ENCODE data around the gene ERI3. TPM values are rescaled to one million over a fixed set of nuclear protein-coding genes. Genes with fewer than 3 reads are reported as not detected.

ERI3 gene
- total RNA-seq, 1 experiment from 2014 or later, result 74.7 TPM

DNA sequence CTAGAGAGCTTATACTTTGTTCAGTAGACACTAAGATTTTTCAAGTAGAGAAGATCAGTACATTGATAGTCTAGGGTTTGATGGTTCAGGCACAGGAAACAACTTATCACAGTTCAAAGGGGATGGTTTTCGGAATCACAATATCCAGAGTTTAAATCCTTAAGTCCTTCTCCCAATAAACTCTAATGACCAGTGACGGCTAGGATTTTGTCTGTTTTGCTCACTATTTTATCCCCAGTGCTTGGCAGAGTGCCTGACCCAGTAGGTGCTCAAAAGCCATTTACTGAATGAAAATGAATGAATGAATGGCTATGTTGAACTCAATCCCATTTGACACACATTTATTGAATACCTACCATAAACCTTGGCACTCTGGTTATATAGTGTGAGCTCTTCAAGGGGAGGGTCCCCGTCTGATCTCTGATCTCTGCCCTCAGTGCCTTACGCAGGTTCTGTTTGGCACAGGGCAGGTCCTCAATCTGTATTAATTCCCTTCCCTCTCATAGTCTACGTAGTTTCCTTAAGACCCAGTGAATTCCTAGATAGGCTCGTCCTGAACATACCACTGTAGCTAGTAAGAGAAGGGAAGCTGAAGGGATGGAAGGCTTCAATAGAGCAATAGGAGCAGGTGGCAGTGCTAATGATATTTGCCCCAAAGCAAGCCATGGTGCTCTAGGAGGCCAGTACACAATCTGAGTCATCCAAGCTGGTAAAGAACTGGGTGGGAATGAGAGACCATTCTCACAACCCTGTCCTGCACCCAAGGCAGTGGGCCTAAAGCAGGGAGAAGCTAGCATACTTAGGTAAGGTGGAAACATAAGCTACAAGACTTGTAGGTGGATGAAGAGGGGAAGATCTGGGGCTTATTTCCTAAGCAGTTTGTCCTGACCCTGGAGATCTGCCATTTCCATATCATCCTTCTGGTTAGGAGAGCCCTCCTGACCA, 88.4 kb downstream of the ERI3 start:
- no peak for DNase-seq (ENCODE audit: low spot score)
- H3K4me3 Mint-ChIP-seq, result no peak overlapping the region
- no peaks in the 10 kb centered on the region for H3K9me3 Mint-ChIP-seq
- H3K27me3 Mint-ChIP-seq (ENCODE audit: low read depth), result no peaks in the 10 kb centered on the region
- CTCF ChIA-PET, result interaction anchor here (1.8 to 1.9 kb wide), 2 partner anchors 28 to 49 kb away, joined by 7 to 8 read pairs; no protein-coding TSS in a partner anchor
- H3K27ac Mint-ChIP-seq, result no peak overlapping the region
- TF ChIP-seq EMX1 (CRISPR knock-in tag; IDR thresholded peaks at IDR 0.05), result no peak
- TF ChIP-seq CBFB (CRISPR knock-in tag; IDR thresholded peaks at IDR 0.05; ENCODE audit: low read depth), result no peak
- TF ChIP-seq SMAD3 (CRISPR knock-in tag; IDR thresholded peaks at IDR 0.05; ENCODE audit: borderline replicate concordance), result no peak
- no peak for TF ChIP-seq CTCF (IDR thresholded peaks at IDR 0.05)
- TF ChIP-seq ETV6 (CRISPR knock-in tag; IDR thresholded peaks at IDR 0.05), result no peak
- TF ChIP-seq ATF3 (CRISPR knock-in tag; conservative IDR thresholded peaks at IDR 0.05), result no peak
- no peak for TF ChIP-seq MXD4 (CRISPR knock-in tag; IDR thresholded peaks at IDR 0.05; ENCODE audit: borderline replicate concordance)
- H3K4me1 Mint-ChIP-seq, result peaks cover 29% of the 10 kb centered on the region
- H3K36me3 Mint-ChIP-seq, result no peaks in the 10 kb centered on the region
- POLR2A ChIA-PET, result no interaction called here
- ATAC-seq, result no peak

DNA sequence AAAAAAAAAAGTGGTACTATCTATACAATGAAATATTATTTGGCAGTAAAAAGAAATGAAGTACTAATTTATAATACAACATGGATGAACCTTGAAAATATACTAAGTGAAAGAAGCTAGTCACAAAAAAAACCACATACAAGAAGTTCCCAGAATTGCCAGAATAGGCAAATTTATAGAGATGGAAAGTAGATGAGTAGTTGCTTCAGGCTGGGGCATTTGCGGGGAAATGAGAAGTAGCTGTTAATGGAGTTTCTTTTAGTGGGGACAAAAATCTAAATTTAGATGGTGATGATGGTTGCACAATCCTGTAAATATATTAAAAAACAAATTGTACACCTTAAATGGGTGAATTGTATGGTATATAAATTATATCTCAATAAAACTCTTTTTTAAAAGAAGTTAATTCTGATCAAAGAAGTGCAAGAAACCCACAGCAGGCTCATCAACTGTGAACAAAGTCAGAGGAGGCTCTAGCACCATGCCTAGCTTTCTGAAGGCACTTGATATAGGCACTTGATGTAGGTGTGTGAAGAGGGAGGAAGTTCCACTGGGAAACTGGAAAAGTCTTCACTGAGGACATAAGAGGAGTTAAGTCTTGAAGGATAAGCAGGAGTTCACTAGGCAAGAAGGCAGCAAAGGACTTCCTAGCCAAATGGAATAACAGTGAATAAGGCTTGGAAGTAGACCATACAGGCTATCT, 89.2 kb downstream of the ERI3 start:
- ATAC-seq, result no peak
- Mint-ChIP-seq H3K4me3 (no peak overlapping the region), H3K27ac (no peak overlapping the region), H3K4me1 (peaks cover 38% of the 10 kb centered on the region), H3K36me3 (no peaks in the 10 kb centered on the region), H3K27me3 (ENCODE audit: low read depth) (no peaks in the 10 kb centered on the region), H3K9me3 (no peaks in the 10 kb centered on the region)
- POLR2A ChIA-PET, result no interaction called here
- no peak for DNase-seq (ENCODE audit: low spot score)
- CTCF ChIA-PET, result interaction anchor here (0.6 to 1.0 kb wide), 3 partner anchors 74 to 344 kb away, joined by 3 to 6 read pairs (median 3); no protein-coding TSS in a partner anchor
- TF ChIP-seq MLX (CRISPR knock-in tag; IDR thresholded peaks at IDR 0.05) (no peak), GRHL2 (CRISPR knock-in tag; IDR thresholded peaks at IDR 0.05; ENCODE audit: insufficient replicate concordance, severe bottlenecking) (no peak), FOXJ3 (CRISPR knock-in tag; IDR thresholded peaks at IDR 0.05; ENCODE audit: borderline replicate concordance) (no peak), MYBL2 (CRISPR knock-in tag; IDR thresholded peaks at IDR 0.05) (no peak), AFF4 (CRISPR knock-in tag; IDR thresholded peaks at IDR 0.05; ENCODE audit: borderline replicate concordance) (no peak), SMAD4 (CRISPR knock-in tag; IDR thresholded peaks at IDR 0.05) (no peak), RORB (CRISPR knock-in tag; IDR thresholded peaks at IDR 0.05) (no peak), NR2C2 (CRISPR knock-in tag; IDR thresholded peaks at IDR 0.05) (no peak), MAX (CRISPR knock-in tag; IDR thresholded peaks at IDR 0.05) (no peak)
- TF ChIP-seq, protein P1, sequence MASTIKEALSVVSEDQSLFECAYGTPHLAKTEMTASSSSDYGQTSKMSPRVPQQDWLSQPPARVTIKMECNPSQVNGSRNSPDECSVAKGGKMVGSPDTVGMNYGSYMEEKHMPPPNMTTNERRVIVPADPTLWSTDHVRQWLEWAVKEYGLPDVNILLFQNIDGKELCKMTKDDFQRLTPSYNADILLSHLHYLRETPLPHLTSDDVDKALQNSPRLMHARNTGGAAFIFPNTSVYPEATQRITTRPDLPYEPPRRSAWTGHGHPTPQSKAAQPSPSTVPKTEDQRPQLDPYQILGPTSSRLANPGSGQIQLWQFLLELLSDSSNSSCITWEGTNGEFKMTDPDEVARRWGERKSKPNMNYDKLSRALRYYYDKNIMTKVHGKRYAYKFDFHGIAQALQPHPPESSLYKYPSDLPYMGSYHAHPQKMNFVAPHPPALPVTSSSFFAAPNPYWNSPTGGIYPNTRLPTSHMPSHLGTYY (CRISPR knock-in tag; IDR thresholded peaks at IDR 0.05), result no peak
- TF ChIP-seq, protein P2, sequence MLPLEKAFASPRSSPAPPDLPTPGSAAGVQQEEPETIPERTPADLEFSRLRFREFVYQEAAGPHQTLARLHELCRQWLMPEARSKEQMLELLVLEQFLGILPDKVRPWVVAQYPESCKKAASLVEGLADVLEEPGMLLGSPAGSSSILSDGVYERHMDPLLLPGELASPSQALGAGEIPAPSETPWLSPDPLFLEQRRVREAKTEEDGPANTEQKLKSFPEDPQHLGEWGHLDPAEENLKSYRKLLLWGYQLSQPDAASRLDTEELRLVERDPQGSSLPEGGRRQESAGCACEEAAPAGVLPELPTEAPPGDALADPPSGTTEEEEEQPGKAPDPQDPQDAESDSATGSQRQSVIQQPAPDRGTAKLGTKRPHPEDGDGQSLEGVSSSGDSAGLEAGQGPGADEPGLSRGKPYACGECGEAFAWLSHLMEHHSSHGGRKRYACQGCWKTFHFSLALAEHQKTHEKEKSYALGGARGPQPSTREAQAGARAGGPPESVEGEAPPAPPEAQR (CRISPR knock-in tag; IDR thresholded peaks at IDR 0.05), result no peak
- TF ChIP-seq, protein P3, sequence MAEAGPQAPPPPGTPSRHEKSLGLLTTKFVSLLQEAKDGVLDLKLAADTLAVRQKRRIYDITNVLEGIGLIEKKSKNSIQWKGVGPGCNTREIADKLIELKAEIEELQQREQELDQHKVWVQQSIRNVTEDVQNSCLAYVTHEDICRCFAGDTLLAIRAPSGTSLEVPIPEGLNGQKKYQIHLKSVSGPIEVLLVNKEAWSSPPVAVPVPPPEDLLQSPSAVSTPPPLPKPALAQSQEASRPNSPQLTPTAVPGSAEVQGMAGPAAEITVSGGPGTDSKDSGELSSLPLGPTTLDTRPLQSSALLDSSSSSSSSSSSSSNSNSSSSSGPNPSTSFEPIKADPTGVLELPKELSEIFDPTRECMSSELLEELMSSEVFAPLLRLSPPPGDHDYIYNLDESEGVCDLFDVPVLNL (CRISPR knock-in tag; IDR thresholded peaks at IDR 0.05; ENCODE audit: borderline replicate concordance, low read depth), result no peak

Measured in WTC11 (cell line).